Parathyroid adenoma (tissue), 2 donors: ENCODE results near the gene SPACA9.

ENCODE experiments used
- H2AFZ ChIP-seq: fragments of 300-600 bp; sonication (generic); one replicate; pipeline ENCODE4 v1.7.0; 2017; ENCODE audit warnings: antibody characterized with exemption, mild to moderate bottlenecking
- H3K27ac ChIP-seq: fragments of 300-600 bp; sonication (generic); one replicate; pipeline ENCODE4 v1.7.0; 2017
- H3K27me3 ChIP-seq: fragments of 300-600 bp; sonication (generic); one replicate; pipeline ENCODE4 v1.7.0; 2017; ENCODE audit warnings: low read length; ENCODE audit not compliant: control insufficient read depth, insufficient read depth
- H3K36me3 ChIP-seq: fragments of 300-600 bp; sonication (generic); one replicate; pipeline ENCODE4 v1.7.0; 2017; ENCODE audit warnings: low read length; ENCODE audit not compliant: control insufficient read depth, insufficient read depth
- H3K4me1 ChIP-seq: fragments of 300-600 bp; sonication (generic); one replicate; pipeline ENCODE4 v1.7.0; 2017; ENCODE audit warnings: control low read depth
- H3K4me2 ChIP-seq: fragments of 300-600 bp; sonication (generic); one replicate; pipeline ENCODE4 v1.7.0; 2017; ENCODE audit warnings: low read length
- H3K4me3 ChIP-seq: fragments of 300-600 bp; sonication (generic); one replicate; pipeline ENCODE4 v1.7.0; 2017; ENCODE audit warnings: low read depth, low read length
- H3K79me2 ChIP-seq: fragments of 300-600 bp; sonication (generic); one replicate; pipeline ENCODE4 v1.7.0; 2017; ENCODE audit warnings: control low read depth
- H3K9ac ChIP-seq: fragments of 300-600 bp; sonication (generic); one replicate; pipeline ENCODE4 v1.7.0; 2017; ENCODE audit warnings: mild to moderate bottlenecking
- H3K9me3 ChIP-seq: fragments of 300-600 bp; sonication (generic); one replicate; pipeline ENCODE4 v1.7.0; 2017; ENCODE audit warnings: low read length; ENCODE audit not compliant: control insufficient read depth
- CTCF ChIP-seq: fragments of 300-600 bp; sonication (generic); IDR thresholded peaks from one replicate; pipeline ENCODE4 v1.7.0; 2017; ENCODE audit warnings: antibody characterized with exemption, mild to moderate bottlenecking
- donor health status: primary hyperparathyroidism.

The SPACA9 gene

GRCh38 chr9:132864691-132865090 is 14.0 kb upstream of the SPACA9 start:
- no peak for TF ChIP-seq CTCF
- no peaks in the 10 kb centered on the region for H3K4me1 ChIP-seq
- H3K27me3 ChIP-seq = no peaks in the 10 kb centered on the region
- no peak overlapping the region for H3K4me2 ChIP-seq
- H3K9me3 ChIP-seq = no peaks in the 10 kb centered on the region
- no peaks in the 10 kb centered on the region for H3K79me2 ChIP-seq
- no peak overlapping the region for H3K4me3 ChIP-seq
- H3K36me3 ChIP-seq = no peaks in the 10 kb centered on the region
- H3K27ac ChIP-seq = no peak overlapping the region
- H3K9ac ChIP-seq = no peak overlapping the region
- no peak overlapping the region for H2AFZ ChIP-seq

- Histone ChIP-seq H3K4me2 (no peak overlapping the region), H3K27ac (no peak overlapping the region), H3K4me3 (no peak overlapping the region), H3K36me3 (no peaks in the 10 kb centered on the region), H3K4me1 (no peaks in the 10 kb centered on the region), H3K79me2 (no peaks in the 10 kb centered on the region), H3K9ac (no peak overlapping the region), H3K27me3 (no peaks in the 10 kb centered on the region), H2AFZ (no peak overlapping the region), H3K9me3 (no peaks in the 10 kb centered on the region)
- no peak for TF ChIP-seq CTCF
Observed at GRCh38 chr9:132866898-132867297, 11.8 kb upstream of the SPACA9 start.

- Histone ChIP-seq H3K27ac (no peak overlapping the region), H3K4me3 (no peak overlapping the region), H3K4me2 (no peak overlapping the region), H3K36me3 (no peaks in the 10 kb centered on the region), H3K9ac (no peak overlapping the region), H2AFZ (no peak overlapping the region), H3K79me2 (no peaks in the 10 kb centered on the region), H3K4me1 (no peaks in the 10 kb centered on the region), H3K27me3 (no peaks in the 10 kb centered on the region), H3K9me3 (no peaks in the 10 kb centered on the region)
- no peak for TF ChIP-seq CTCF
Observed at GRCh38 chr9:132869266-132869665, 9.4 kb upstream of the SPACA9 start.

GRCh38 chr9:132873403-132873802 is 5.3 kb upstream of the SPACA9 start:
- no peaks in the 10 kb centered on the region for H3K9me3 ChIP-seq
- H3K4me1 ChIP-seq = no peaks in the 10 kb centered on the region
- H3K27ac ChIP-seq = no peak overlapping the region
- no peaks in the 10 kb centered on the region for H3K79me2 ChIP-seq
- H3K4me3 ChIP-seq = no peak overlapping the region
- no peak for TF ChIP-seq CTCF
- H3K4me2 ChIP-seq = no peak overlapping the region
- no peak overlapping the region for H2AFZ ChIP-seq
- H3K9ac ChIP-seq = no peak overlapping the region
- H3K36me3 ChIP-seq = no peaks in the 10 kb centered on the region
- no peaks in the 10 kb centered on the region for H3K27me3 ChIP-seq

- no peaks in the 10 kb centered on the region for H3K9me3 ChIP-seq
- H3K9ac ChIP-seq = no peak overlapping the region
- H2AFZ ChIP-seq = no peak overlapping the region
- H3K36me3 ChIP-seq = no peaks in the 10 kb centered on the region
- no peaks in the 10 kb centered on the region for H3K27me3 ChIP-seq
- H3K4me3 ChIP-seq = no peak overlapping the region
- H3K4me2 ChIP-seq = no peak overlapping the region
- H3K79me2 ChIP-seq = no peaks in the 10 kb centered on the region
- no peak overlapping the region for H3K27ac ChIP-seq
- no peak for TF ChIP-seq CTCF
- no peaks in the 10 kb centered on the region for H3K4me1 ChIP-seq
Observed at GRCh38 chr9:132875159-132875558, 3.5 kb upstream of the SPACA9 start.
